Measurements from ENCODE around the gene LRRC8A. TPM values are rescaled to one million over a fixed set of nuclear protein-coding genes. Genes with fewer than 3 reads are reported as not detected.

LRRC8A gene
- total RNA-seq, 1 experiment from 2014 or later: 16.4 TPM

Other genes with a start within 250 kb of the LRRC8A start
- gene DYNC2I2, start 225.3 kb upstream of the LRRC8A start, total RNA-seq (2021; ENCODE audit: unreplicated experiment): 78.1 TPM
- gene SET, start 192.9 kb upstream of the LRRC8A start, total RNA-seq (2021; ENCODE audit: unreplicated experiment): 422 TPM
- gene PKN3, start 179.6 kb upstream of the LRRC8A start, total RNA-seq (2021; ENCODE audit: unreplicated experiment): 19.9 TPM
- gene ZDHHC12, start 158.0 kb upstream of the LRRC8A start, total RNA-seq (2021; ENCODE audit: unreplicated experiment): 39.3 TPM
- gene ZER1, start 110.2 kb upstream of the LRRC8A start, total RNA-seq (2021; ENCODE audit: unreplicated experiment): 16.2 TPM
- 21.3 TPM for gene TBC1D13, start 94.9 kb upstream of the LRRC8A start, total RNA-seq (2021; ENCODE audit: unreplicated experiment)
- 39.9 TPM for gene ENDOG, start 63.6 kb upstream of the LRRC8A start, total RNA-seq (2021; ENCODE audit: unreplicated experiment)
- gene SPOUT1, start 52.3 kb upstream of the LRRC8A start, total RNA-seq (2021; ENCODE audit: unreplicated experiment): 38.4 TPM
- 6.1 TPM for gene KYAT1, start 183 bp upstream of the LRRC8A start, total RNA-seq (2021; ENCODE audit: unreplicated experiment)
- gene PHYHD1, start 38.8 kb downstream of the LRRC8A start, total RNA-seq (2021; ENCODE audit: unreplicated experiment): not detected
- gene DOLK, start 65.5 kb downstream of the LRRC8A start, total RNA-seq (2021; ENCODE audit: unreplicated experiment): 20.0 TPM
- 69.9 TPM for gene NUP188, start 65.6 kb downstream of the LRRC8A start, total RNA-seq (2021; ENCODE audit: unreplicated experiment)
- 68.3 TPM for gene SH3GLB2, start 146.2 kb downstream of the LRRC8A start, total RNA-seq (2021; ENCODE audit: unreplicated experiment)
- gene MIGA2, start 154.5 kb downstream of the LRRC8A start, total RNA-seq (2021; ENCODE audit: unreplicated experiment): 23.0 TPM
- gene DOLPP1, start 199.0 kb downstream of the LRRC8A start, total RNA-seq (2021; ENCODE audit: unreplicated experiment): 13.7 TPM
- gene CRAT, start 228.7 kb downstream of the LRRC8A start, total RNA-seq (2021; ENCODE audit: unreplicated experiment): 38.8 TPM
- gene PTPA, start 229.3 kb downstream of the LRRC8A start, total RNA-seq (2021; ENCODE audit: unreplicated experiment): 114 TPM